Activated CD4-positive, alpha-beta T cell treated with anti-CD3 and anti-CD28 coated beads, Interleukin-2, amount 50 U/mL, for 16 hours (primary cell): ENCODE data around the gene ZNF3.
A peak's percentile ranks its signal among the peaks of the same experiment; 100 is the strongest.
"Not testable (repeated sequence)": the region's sequence is repeated elsewhere in the genome, so short reads cannot be mapped to it uniquely, and the experiment has no call there.

Source experiments
- DNase-seq: peaks from one replicate; pipeline ENCODE4 v3.0.0-alpha.2; 2020

ZNF3 gene

GRCh38 chr7:100081535-100082102, at the start of gene ZNF3:
Gene ZNF3 (minus strand): TSS chr7:100081723. CDS start chr7:100077357, 4,366 bp downstream.
- DNase-seq, result peak; percentile 99

DNA sequence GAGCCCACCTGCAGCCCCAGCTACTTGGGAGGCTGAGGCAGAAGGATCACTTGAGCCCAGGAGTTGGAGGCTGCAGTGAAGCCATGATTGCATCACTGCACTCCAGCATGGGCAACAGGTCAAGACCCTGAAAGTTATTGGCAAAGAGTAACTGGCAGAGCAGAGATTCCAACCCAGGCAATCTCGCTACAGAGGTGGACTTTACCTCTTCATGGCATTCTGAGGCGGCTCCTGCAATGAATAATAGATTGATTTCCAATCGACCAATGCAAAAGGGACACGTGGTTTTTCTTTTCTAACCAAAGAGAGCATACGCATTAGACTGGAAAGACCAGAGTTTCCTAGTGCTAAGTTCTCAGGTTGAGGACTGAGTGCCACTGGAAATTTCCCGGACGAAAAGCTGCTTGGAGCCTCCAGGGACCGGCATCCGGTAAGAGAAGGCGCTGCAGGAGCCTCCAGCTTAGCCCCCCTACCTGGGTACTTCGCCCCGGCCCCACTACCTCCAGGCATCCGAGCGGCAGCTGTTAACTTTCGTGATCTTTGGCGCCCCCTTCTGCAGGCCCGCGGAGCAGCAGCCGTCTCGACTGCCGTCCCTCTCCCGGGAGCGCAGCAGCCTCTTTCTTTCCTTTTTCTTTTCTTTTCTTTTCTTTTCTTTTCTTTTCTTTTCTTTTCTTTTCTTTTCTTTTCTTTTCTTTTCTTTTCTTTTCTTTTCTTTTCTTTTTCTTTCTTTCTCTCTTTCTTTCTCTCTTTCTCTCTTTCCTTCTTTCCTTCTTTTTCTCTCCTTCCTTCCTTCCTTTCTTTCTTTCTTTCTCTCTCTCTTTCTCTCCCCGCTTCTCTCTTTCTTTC, 49.3 kb upstream of the ZNF3 start:
- DNase-seq, result peak; percentile 81

GRCh38 chr7:100130220-100130607, 48.7 kb upstream of the ZNF3 start:
- not testable (repeated sequence) for DNase-seq

- DNase-seq, result no peak
These were observed 47.1 kb upstream of the ZNF3 start for GRCh38 chr7:100128637-100128963.

DNA sequence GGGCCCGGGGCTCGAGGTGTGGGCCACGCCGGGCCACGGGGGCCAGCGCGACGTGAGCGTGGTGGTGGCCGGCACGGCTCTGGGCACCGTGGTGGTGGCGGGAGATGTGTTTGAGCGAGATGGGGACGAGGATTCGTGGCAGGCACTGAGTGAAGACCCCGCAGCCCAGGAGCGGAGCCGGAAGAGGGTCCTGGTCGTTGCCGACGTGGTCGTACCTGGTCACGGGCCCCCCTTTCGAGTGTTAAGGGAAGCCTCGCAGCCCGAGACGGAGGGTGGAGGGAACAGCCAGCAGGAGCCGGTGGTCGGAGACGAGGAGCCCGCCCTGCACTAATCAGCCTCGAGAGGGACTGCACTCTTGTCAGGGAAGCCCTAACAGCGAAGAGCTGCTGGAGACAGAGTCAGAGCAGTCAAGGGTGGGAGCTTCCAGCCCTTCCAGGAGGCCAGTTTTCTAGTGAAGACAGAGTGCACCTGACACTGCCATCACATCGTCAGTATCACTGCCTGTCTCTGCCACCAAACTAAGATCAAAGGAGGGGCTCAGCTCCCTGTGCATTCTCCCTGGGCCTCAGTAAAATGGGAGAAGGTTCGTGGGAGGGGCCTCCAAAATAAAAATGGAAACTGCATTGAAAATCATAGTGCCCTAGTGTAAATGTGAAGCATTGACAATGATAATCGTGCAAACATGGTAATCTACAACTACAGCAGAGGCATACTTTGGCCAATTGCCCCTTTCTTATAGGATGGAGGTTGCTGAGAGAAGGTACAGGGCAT, 46.5 kb upstream of the ZNF3 start:
- DNase-seq, result no peak

GRCh38 chr7:100126931-100127865, 45.7 kb upstream of the ZNF3 start, which contains the start of gene MBLAC1:
Gene MBLAC1 (plus strand): TSS chr7:100126967. CDS start chr7:100127396, 429 bp downstream.
- DNase-seq, result peak; percentile 92

- no peak for DNase-seq
These were observed 44.9 kb upstream of the ZNF3 start for GRCh38 chr7:100126239-100126930.

- no peak for DNase-seq
These were observed 43.0 kb upstream of the ZNF3 start for GRCh38 chr7:100124301-100125230.

DNA sequence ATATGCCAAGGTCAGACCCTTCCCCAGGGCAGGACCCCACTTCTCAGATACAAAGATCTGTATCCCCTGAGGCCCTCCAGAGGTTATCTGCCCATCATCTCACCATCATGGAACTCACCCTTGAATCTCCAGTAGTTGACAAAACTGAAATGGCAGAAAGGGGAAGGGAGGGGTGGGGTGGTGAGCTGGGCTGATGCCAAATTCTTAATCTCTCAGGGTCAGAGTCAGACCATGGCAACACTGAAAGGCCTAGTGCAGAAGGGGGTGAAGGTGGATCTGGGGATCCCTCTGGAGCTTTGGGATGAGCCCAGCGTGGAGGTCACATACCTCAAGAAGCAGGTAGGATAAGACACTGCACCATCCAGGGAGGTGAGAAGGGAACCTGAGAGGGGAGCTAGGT, 41.0 kb upstream of the ZNF3 start:
- no peak for DNase-seq

- DNase-seq, result no peak
These were observed 40.5 kb upstream of the ZNF3 start for GRCh38 chr7:100122067-100122466.

- DNase-seq, result no peak
These were observed 39.2 kb upstream of the ZNF3 start for GRCh38 chr7:100120733-100121036.

GRCh38 chr7:100119970-100120732, 38.6 kb upstream of the ZNF3 start:
- peak; percentile 79 for DNase-seq

- peak; percentile 95 for DNase-seq
These were observed 37.8 kb upstream of the ZNF3 start, which contains the start of the genes CNPY4 and TAF6 for GRCh38 chr7:100119072-100119969. Gene CNPY4 (plus strand): TSS chr7:100119634. CDS start chr7:100119745, 111 bp downstream. Gene TAF6 (minus strand): TSS chr7:100119358. CDS start chr7:100114209, 5,149 bp downstream.

DNA sequence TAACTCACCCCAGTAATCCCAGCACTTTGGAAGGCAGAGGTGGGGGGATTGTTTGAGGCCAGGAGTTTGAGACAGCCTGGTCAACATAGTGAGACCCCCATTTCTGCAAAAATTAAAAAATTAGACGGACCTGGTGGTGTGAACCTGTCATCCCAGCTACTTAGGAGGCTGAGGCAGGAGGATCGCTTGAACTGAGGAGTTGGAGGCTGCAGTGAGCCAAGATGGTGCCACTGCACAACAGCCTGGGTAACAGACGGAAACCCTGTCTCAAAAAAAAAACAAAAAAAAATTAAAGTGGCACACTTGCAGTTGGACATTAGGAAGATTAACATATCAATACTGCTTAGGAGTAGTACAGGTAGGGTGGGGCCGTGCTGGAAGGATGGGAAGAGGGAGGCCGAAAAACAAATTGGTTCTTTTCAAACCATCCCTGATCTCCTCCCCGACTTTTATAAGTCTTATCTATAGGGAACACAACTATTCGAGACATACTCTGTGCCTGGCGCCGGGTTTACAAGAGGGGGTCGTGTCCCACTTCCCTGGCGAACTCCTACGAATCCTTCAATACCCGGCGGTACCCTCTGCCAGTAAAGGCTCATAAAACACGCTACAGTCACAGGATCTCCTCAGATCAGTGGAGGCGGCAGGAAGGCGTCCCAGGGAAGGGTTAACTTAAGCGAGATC, 37.0 kb upstream of the ZNF3 start:
- DNase-seq, result no peak

- no peak for DNase-seq
These were observed 33.5 kb upstream of the ZNF3 start for GRCh38 chr7:100115026-100115425.

GRCh38 chr7:100111914-100112313, 30.4 kb upstream of the ZNF3 start:
- DNase-seq, result no peak

- no peak for DNase-seq
These were observed 29.6 kb upstream of the ZNF3 start for GRCh38 chr7:100111156-100111555.

DNA sequence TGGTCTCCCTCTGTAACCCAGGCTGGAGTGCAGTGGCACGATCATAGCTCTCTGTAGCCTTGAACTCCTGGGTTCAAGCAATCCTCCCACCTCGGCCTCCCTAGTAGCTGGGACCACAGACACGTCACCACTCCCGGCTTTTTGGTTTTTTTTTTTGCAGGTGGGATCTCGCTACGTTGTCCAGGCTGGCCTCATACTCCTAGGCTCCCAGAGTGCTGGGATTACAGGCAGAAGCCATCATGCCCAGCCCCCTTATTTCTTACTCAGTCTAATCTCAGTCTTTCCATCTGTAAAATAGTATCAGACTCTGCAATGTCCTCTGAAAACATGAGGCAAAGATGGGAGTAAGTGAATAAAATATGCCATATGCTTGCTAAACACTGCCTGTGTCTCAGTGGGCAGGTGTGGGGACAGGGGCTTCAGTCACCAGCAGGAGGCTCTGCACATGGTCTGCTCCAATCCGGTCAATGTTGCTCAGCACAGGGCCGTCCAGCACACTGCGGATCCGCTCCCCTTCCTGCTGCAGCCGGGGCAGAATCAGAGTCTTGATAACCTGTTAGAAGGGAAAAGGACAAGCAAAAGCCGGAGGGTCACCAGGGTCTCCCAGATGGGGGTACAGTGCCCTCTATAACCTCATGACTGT, 28.1 kb upstream of the ZNF3 start:
- no peak for DNase-seq
